Measurements from ENCODE around the gene P4HB. TPM values are rescaled to one million over a fixed set of nuclear protein-coding genes. Genes with fewer than 3 reads are reported as not detected.

P4HB gene
- polyA plus RNA-seq, 2 donors: 582 to 595 TPM

GRCh38 chr17:81813861-81814683, 46.3 kb downstream of the P4HB start:
- 84 to 86% methylated on average over 38 to 41 of the region's 41 CpGs for WGBS, 2 donors
- Histone ChIP-seq H3K4me3 (ENCODE audit: low read depth in 1 of 2, low read length in 2 of 2) (no peak overlapping the region), H3K27ac (ENCODE audit: low read depth in 2 of 2, low read length in 1 of 2) (no peak overlapping the region), H3K4me1 (ENCODE audit: control insufficient read depth in 2 of 2, insufficient read depth in 2 of 2, low read length in 1 of 2) (no peaks in the 10 kb centered on the region), H3K27me3 (ENCODE audit: control insufficient read depth in 1 of 2, insufficient read depth in 2 of 2, low read length in 2 of 2) (peaks cover 0 to 3% of the 10 kb centered on the region in 2 donors), H3K9me3 (ENCODE audit: control insufficient read depth in 2 of 2, insufficient read depth in 1 of 2, low read depth in 1 of 2, low read length in 1 of 2) (peaks cover 0 to 7% of the 10 kb centered on the region in 2 donors), H3K36me3 (ENCODE audit: control insufficient read depth in 2 of 2, insufficient read depth in 2 of 2, low read length in 1 of 2) (no peaks in the 10 kb centered on the region)

- 84 to 88% methylated on average over 14 to 15 of the region's 15 CpGs for WGBS, 2 donors
- H3K9me3 ChIP-seq (ENCODE audit: control insufficient read depth in 2 of 2, insufficient read depth in 1 of 2, low read depth in 1 of 2, low read length in 1 of 2): peaks cover 0 to 6% of the 10 kb centered on the region in 2 donors
- H3K27me3 ChIP-seq (ENCODE audit: control insufficient read depth in 1 of 2, insufficient read depth in 2 of 2, low read length in 2 of 2): peaks cover 0 to 3% of the 10 kb centered on the region in 2 donors
- no peaks in the 10 kb centered on the region for H3K36me3 ChIP-seq (ENCODE audit: control insufficient read depth in 2 of 2, insufficient read depth in 2 of 2, low read length in 1 of 2)
- no peak overlapping the region for H3K4me3 ChIP-seq (ENCODE audit: low read depth in 1 of 2, low read length in 2 of 2)
- no peak overlapping the region for H3K27ac ChIP-seq (ENCODE audit: low read depth in 2 of 2, low read length in 1 of 2)
- no peaks in the 10 kb centered on the region for H3K4me1 ChIP-seq (ENCODE audit: control insufficient read depth in 2 of 2, insufficient read depth in 2 of 2, low read length in 1 of 2)
Observed at GRCh38 chr17:81813371-81813684, 47.0 kb downstream of the P4HB start.

DNA sequence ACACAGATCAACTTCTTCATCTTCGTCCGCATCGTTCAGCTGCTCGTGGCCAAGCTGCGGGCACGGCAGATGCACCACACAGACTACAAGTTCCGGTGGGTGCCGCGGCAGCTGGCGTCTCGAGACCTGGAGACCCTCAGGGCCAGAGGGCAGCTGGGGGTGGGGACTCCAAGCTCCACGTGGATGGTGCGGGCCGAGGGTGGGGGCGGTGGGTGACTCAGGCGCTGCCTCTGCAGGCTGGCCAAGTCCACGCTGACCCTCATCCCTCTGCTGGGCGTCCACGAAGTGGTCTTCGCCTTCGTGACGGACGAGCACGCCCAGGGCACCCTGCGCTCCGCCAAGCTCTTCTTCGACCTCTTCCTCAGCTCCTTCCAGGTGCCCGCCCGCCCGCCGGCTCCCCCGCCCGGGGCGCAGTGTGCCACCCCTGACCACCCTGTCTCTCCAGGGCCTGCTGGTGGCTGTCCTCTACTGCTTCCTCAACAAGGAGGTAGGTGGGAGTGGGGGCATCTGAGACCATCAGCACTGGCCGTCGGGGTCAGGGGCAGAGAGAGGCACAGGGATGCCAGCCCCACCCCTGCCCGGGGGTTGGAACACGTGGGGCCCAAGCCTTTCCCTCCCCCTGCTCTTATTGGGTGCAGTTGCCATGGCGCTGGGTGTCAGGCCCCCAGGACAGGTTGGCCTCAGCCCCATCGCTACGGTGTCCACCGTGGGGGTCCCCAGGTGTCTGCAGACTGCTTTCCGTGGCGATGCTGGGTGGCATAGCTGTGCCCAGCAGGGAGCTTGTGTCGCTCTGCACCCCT, 47.6 kb downstream of the P4HB start:
- H3K36me3 ChIP-seq (ENCODE audit: control insufficient read depth in 2 of 2, insufficient read depth in 2 of 2, low read length in 1 of 2): no peaks in the 10 kb centered on the region
- H3K27ac ChIP-seq (ENCODE audit: low read depth in 2 of 2, low read length in 1 of 2): no peak overlapping the region
- peaks cover 0 to 3% of the 10 kb centered on the region in 2 donors for H3K27me3 ChIP-seq (ENCODE audit: control insufficient read depth in 1 of 2, insufficient read depth in 2 of 2, low read length in 2 of 2)
- no peaks in the 10 kb centered on the region for H3K4me1 ChIP-seq (ENCODE audit: control insufficient read depth in 2 of 2, insufficient read depth in 2 of 2, low read length in 1 of 2)
- H3K9me3 ChIP-seq (ENCODE audit: control insufficient read depth in 2 of 2, insufficient read depth in 1 of 2, low read depth in 1 of 2, low read length in 1 of 2): peaks cover 0 to 4% of the 10 kb centered on the region in 2 donors
- H3K4me3 ChIP-seq (ENCODE audit: low read depth in 1 of 2, low read length in 2 of 2): no peak overlapping the region
- WGBS, 2 donors: 81 to 82% methylated on average over 44 to 45 of the region's 45 CpGs

DNA sequence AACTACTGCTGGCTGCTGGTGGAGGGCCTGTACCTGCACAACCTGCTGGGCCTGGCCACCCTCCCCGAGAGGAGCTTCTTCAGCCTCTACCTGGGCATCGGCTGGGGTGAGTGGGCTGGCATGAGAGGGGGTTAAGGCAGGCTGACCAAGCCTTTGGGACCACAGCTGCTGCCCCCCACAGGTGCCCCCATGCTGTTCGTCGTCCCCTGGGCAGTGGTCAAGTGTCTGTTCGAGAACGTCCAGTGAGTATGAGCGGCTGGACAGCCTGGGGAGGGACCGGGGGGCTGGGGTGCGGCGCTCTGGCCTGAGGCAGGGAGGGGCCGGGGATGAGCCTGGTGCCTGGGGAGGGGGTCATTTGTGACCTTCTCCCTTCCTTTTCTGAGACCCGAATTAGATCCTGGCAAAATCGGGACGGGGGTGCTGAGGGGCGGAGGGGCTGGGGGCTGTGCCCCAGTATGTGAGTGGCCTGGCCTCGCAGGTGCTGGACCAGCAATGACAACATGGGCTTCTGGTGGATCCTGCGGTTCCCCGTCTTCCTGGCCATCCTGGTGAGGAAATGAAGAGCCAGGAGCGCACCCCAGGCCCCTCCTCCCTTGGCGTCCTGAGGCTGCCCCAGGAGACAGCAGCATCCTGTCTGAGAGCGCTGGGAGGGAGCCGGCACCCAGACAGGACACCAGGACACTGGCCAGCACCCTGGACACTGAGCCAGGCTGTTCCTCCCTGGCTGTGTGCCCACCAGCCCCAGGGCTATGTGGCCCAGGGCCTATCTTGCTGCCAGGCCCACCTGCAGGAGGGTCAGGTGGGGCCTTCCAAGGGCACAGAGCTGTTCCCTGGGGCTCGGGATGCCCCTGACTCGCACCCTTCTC, 48.4 kb downstream of the P4HB start:
- H3K4me1 ChIP-seq (ENCODE audit: control insufficient read depth in 2 of 2, insufficient read depth in 2 of 2, low read length in 1 of 2): no peaks in the 10 kb centered on the region
- H3K36me3 ChIP-seq (ENCODE audit: control insufficient read depth in 2 of 2, insufficient read depth in 2 of 2, low read length in 1 of 2): no peaks in the 10 kb centered on the region
- H3K9me3 ChIP-seq (ENCODE audit: control insufficient read depth in 2 of 2, insufficient read depth in 1 of 2, low read depth in 1 of 2, low read length in 1 of 2): peaks cover 0 to 4% of the 10 kb centered on the region in 2 donors
- H3K27ac ChIP-seq (ENCODE audit: low read depth in 2 of 2, low read length in 1 of 2): no peak overlapping the region
- H3K27me3 ChIP-seq (ENCODE audit: control insufficient read depth in 1 of 2, insufficient read depth in 2 of 2, low read length in 2 of 2): peaks cover 0 to 3% of the 10 kb centered on the region in 2 donors
- 72 to 73% methylated on average over 23 to 24 of the region's 24 CpGs for WGBS, 2 donors
- no peak overlapping the region for H3K4me3 ChIP-seq (ENCODE audit: low read depth in 1 of 2, low read length in 2 of 2)

GRCh38 chr17:81810892-81811704, 49.2 kb downstream of the P4HB start:
- Histone ChIP-seq H3K27ac (ENCODE audit: low read depth in 2 of 2, low read length in 1 of 2) (no peak overlapping the region), H3K36me3 (ENCODE audit: control insufficient read depth in 2 of 2, insufficient read depth in 2 of 2, low read length in 1 of 2) (no peaks in the 10 kb centered on the region), H3K4me3 (ENCODE audit: low read depth in 1 of 2, low read length in 2 of 2) (no peak overlapping the region), H3K9me3 (ENCODE audit: control insufficient read depth in 2 of 2, insufficient read depth in 1 of 2, low read depth in 1 of 2, low read length in 1 of 2) (peaks cover 0 to 4% of the 10 kb centered on the region in 2 donors), H3K27me3 (ENCODE audit: control insufficient read depth in 1 of 2, insufficient read depth in 2 of 2, low read length in 2 of 2) (peaks cover 0 to 11% of the 10 kb centered on the region in 2 donors), H3K4me1 (ENCODE audit: control insufficient read depth in 2 of 2, insufficient read depth in 2 of 2, low read length in 1 of 2) (no peaks in the 10 kb centered on the region)
- 82 to 83% methylated on average over 42 of the region's 42 CpGs for WGBS, 2 donors

DNA sequence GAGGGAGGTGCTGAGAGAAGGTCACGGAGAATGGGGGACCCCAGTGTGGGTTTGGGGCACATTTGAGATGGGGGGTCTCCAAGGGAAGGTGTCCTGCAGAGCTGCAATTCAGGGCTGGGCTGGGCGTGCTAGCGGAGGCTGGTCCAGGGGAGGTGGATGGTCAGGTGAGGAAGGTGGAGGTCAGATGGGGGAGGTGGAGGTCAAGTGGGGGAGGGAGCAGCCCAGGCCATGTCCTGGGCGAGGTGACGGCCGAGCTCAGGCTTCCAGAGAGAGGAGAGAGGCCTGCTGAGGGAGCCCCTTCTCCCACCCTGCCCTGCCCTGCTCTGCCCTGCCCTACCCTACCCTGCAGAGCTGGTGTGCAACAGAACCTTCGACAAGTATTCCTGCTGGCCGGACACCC, 49.9 kb downstream of the P4HB start:
- H3K4me3 ChIP-seq (ENCODE audit: low read depth in 1 of 2, low read length in 2 of 2): no peak overlapping the region
- WGBS, 2 donors: 68 to 75% methylated on average over 6 to 8 of the region's 8 CpGs
- no peaks in the 10 kb centered on the region for H3K4me1 ChIP-seq (ENCODE audit: control insufficient read depth in 2 of 2, insufficient read depth in 2 of 2, low read length in 1 of 2)
- H3K9me3 ChIP-seq (ENCODE audit: control insufficient read depth in 2 of 2, insufficient read depth in 1 of 2, low read depth in 1 of 2, low read length in 1 of 2): peaks cover 0 to 4% of the 10 kb centered on the region in 2 donors
- H3K27ac ChIP-seq (ENCODE audit: low read depth in 2 of 2, low read length in 1 of 2): no peak overlapping the region
- no peaks in the 10 kb centered on the region for H3K36me3 ChIP-seq (ENCODE audit: control insufficient read depth in 2 of 2, insufficient read depth in 2 of 2, low read length in 1 of 2)
- peaks cover 0 to 14% of the 10 kb centered on the region in 2 donors for H3K27me3 ChIP-seq (ENCODE audit: control insufficient read depth in 1 of 2, insufficient read depth in 2 of 2, low read length in 2 of 2)

- peaks cover 0 to 22% of the 10 kb centered on the region in 2 donors for H3K27me3 ChIP-seq (ENCODE audit: control insufficient read depth in 1 of 2, insufficient read depth in 2 of 2, low read length in 2 of 2)
- no peak overlapping the region for H3K27ac ChIP-seq (ENCODE audit: low read depth in 2 of 2, low read length in 1 of 2)
- H3K9me3 ChIP-seq (ENCODE audit: control insufficient read depth in 2 of 2, insufficient read depth in 1 of 2, low read depth in 1 of 2, low read length in 1 of 2): peaks cover 0 to 4% of the 10 kb centered on the region in 2 donors
- 73 to 77% methylated on average over 7 of the region's 7 CpGs for WGBS, 2 donors
- no peaks in the 10 kb centered on the region for H3K36me3 ChIP-seq (ENCODE audit: control insufficient read depth in 2 of 2, insufficient read depth in 2 of 2, low read length in 1 of 2)
- peaks cover 0 to 5% of the 10 kb centered on the region in 2 donors for H3K4me1 ChIP-seq (ENCODE audit: control insufficient read depth in 2 of 2, insufficient read depth in 2 of 2, low read length in 1 of 2)
- H3K4me3 ChIP-seq (ENCODE audit: low read depth in 1 of 2, low read length in 2 of 2): no peak overlapping the region
Observed at GRCh38 chr17:81809556-81809998, 50.8 kb downstream of the P4HB start.

GRCh38 chr17:81808778-81809555, 51.4 kb downstream of the P4HB start:
- Histone ChIP-seq H3K27me3 (ENCODE audit: control insufficient read depth in 1 of 2, insufficient read depth in 2 of 2, low read length in 2 of 2) (peaks cover 0 to 27% of the 10 kb centered on the region in 2 donors), H3K9me3 (ENCODE audit: control insufficient read depth in 2 of 2, insufficient read depth in 1 of 2, low read depth in 1 of 2, low read length in 1 of 2) (peaks cover 0 to 4% of the 10 kb centered on the region in 2 donors), H3K4me3 (ENCODE audit: low read depth in 1 of 2, low read length in 2 of 2) (no peak overlapping the region), H3K36me3 (ENCODE audit: control insufficient read depth in 2 of 2, insufficient read depth in 2 of 2, low read length in 1 of 2) (no peaks in the 10 kb centered on the region), H3K27ac (ENCODE audit: low read depth in 2 of 2, low read length in 1 of 2) (no peak overlapping the region), H3K4me1 (ENCODE audit: control insufficient read depth in 2 of 2, insufficient read depth in 2 of 2, low read length in 1 of 2) (peaks cover 0 to 5% of the 10 kb centered on the region in 2 donors)
- 67 to 77% methylated on average over 19 to 20 of the region's 20 CpGs for WGBS, 2 donors
